Inflammatory macrophage treated with lipopolysaccharide for 1 hour (primary cell): ENCODE data around the gene PDIA6.

Source experiments
- DNase-seq, 2 donors: peaks; one replicate each; pipeline ENCODE4 v3.0.0-alpha.2; 2020 to 2022

PDIA6 gene

GRCh38 chr2:10762651-10763460, 49.7 kb downstream of the PDIA6 start:
- no peak for DNase-seq

- DNase-seq: no peak
These were observed 51.0 kb downstream of the PDIA6 start for GRCh38 chr2:10761591-10761990.

- DNase-seq: no peak
These were observed 51.6 kb downstream of the PDIA6 start for GRCh38 chr2:10760794-10761504.

DNA sequence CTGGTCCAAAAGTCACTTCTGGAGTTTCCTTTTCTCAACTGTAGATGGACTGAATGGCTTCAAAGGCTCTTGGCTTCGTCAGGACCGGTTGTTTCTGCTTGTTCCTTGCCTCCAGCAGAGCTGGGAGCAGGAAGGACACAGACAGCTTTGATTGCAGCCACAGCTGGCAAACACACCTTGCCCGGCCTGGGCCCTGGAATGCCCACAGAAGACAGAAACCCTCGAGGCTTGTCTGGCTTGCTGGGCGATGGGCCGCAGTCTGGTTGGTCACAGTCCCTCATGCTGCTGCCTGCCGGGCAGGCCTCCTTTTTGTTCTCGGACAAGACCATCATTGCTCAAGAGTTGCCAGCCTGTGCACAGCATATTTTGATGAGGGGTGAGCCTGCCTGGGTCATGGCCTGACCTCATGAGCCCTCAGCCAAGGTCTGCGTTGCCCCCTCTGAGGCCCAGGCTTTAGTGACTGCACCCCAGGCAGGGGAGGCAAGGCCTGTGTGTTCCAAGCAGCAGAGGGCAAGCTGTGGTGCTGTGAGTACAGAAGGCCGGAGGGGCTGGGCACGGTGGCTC, 53.4 kb downstream of the PDIA6 start:
- no peak for DNase-seq

- no peak for DNase-seq
These were observed 54.7 kb downstream of the PDIA6 start for GRCh38 chr2:10757814-10758286.

DNA sequence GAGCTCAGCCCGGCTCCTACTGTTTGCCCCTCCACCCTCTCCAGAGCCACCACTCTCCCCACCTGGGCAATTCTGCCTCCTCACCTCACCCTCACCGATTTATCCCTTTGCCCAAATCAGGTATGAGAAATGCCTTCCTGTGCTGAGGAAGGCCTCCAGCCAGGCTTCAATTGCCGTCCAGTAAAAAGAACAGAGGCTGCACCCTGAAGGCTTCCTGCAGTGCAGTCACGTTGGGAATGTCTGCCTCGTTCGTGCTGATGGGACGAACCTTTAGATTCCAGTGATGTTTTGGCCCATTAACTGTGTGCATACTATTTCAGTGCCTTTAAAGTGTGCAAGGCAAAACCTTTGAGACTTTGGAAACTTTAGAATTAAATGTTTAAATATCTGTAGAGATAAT, 57.0 kb downstream of the PDIA6 start:
- DNase-seq: no peak

DNA sequence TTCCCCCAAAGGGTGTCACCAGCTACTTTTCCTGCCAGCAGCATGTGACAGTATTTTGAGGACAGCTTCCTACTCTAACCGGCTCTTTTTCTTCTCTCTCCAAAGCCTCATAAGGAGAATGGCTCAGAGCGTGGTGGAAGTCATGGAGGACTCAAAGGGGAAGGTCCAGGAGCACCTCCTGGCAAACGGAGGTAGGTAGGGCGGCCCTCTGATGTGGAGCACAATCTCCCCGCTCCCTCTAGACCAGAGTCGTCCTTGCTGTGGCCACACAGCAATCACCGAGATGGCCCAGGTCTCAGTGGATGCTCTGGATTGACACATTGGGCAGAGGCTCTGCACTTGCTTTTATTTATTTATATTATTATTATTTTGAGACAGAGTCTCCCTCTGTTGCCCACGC, 58.7 kb downstream of the PDIA6 start:
- DNase-seq: no peak

DNA sequence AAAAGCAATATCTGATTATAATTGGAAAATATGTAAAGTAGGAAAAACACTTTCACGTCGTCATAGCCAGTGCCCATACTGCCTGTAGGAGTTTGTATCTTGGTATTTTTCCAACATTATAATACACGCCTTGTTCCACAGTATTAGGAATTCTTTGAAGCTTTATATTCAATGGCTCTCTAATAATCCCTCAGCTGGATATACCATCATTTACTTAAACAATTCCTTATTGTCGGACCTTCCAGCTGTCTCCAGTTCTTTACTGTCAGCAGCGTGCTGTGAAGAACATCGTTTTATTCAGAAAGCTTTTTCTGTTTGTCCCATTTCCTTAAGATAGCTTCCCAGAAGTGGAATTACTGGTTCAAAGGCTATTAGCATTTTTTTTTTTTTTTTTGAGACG, 59.4 kb downstream of the PDIA6 start:
- no peak for DNase-seq

GRCh38 chr2:10752236-10752635, 60.3 kb downstream of the PDIA6 start:
- no peak for DNase-seq

- DNase-seq: no peak
These were observed 62.0 kb downstream of the PDIA6 start for GRCh38 chr2:10750610-10751009.

- DNase-seq: no peak
These were observed 69.9 kb downstream of the PDIA6 start for GRCh38 chr2:10742666-10743065.

GRCh38 chr2:10741139-10741538, 71.4 kb downstream of the PDIA6 start:
- no peak for DNase-seq

DNA sequence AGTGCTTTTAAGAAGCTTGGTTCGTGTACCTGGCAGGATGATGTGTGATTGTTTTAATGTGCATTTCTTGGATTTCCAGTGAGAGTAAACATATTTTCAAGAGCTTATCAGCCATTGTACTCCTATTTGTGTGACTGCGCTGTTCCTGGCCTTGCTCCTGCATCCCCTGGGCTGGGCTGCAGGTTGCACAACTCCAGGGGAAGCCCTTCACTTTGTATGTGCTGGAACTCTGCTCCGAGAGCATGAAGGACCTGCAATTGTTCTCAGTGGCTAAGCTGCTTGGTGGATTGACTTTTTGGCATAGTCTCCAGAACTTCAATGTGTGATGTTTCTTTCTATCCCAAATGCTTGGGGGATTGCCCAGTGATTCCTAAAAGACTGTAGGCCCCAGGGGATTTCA, 72.4 kb downstream of the PDIA6 start:
- no peak for DNase-seq

GRCh38 chr2:10738192-10738591, 74.4 kb downstream of the PDIA6 start:
- DNase-seq: no peak

GRCh38 chr2:10733980-10734379, 78.6 kb downstream of the PDIA6 start:
- DNase-seq: no peak

- no peak for DNase-seq
These were observed 79.0 kb downstream of the PDIA6 start for GRCh38 chr2:10733566-10733925.
